H1 (cell line): ENCODE results near the gene PTGDS. TPM values are rescaled to one million over a fixed set of nuclear protein-coding genes. Genes with fewer than 3 reads are reported as not detected.
A peak's percentile ranks its signal among the peaks of the same experiment; 100 is the strongest.

Experiments
- CTCF ChIA-PET: fragments of 300-600 bp; sonication (Branson Sonifier 250); formaldehyde crosslinking; loops from one replicate; lab custom pipeline; 2021; ENCODE audit not compliant: partially characterized antibody; lab: Charles Lee
- POLR2A ChIA-PET: fragments of 300-600 bp; sonication (Branson Sonifier 250); formaldehyde crosslinking; loops from one replicate; lab custom pipeline; 2021; ENCODE audit warnings: inconsistent platforms; ENCODE audit not compliant: partially characterized antibody; lab: Charles Lee
- DNase-seq, 2 experiments: peaks; one replicate each; pipeline versions ENCODE4 v3.0.0 to v3.0.0-alpha.2; 2010 to 2022; ENCODE audit warnings: low spot score in 2 of 2, low read depth in 1 of 2, mixed read lengths in 1 of 2
- FAIRE-seq: peaks from 2 replicates; lab custom pipeline; 2011; peaks lifted over from hg19 to GRCh38; lab: Jason Lieb, UNC
- H2AFZ ChIP-seq: 2 replicates; pipeline ENCODE4 v1.8.1; 2012; ENCODE audit warnings: low read length, inconsistent platforms
- H2AK5ac ChIP-seq: 2 replicates; pipeline ENCODE4 v1.6.1; 2013; ENCODE audit warnings: low read depth, low read length
- H2BK120ac ChIP-seq: replicated peaks from 2 replicates; pipeline ENCODE3; 2013; ENCODE audit warnings: low read depth, low read length, inconsistent platforms
- H2BK12ac ChIP-seq: 2 replicates; pipeline ENCODE4 v1.6.1; 2013; ENCODE audit warnings: low read depth, low read length
- H2BK15ac ChIP-seq: 2 replicates; pipeline ENCODE4 v1.6.1; 2013; ENCODE audit warnings: low read length
- H2BK20ac ChIP-seq: 2 replicates; pipeline ENCODE4 v1.6.1; 2013; ENCODE audit warnings: low read length
- H2BK5ac ChIP-seq: 2 replicates; pipeline ENCODE4 v1.6.1; 2013; ENCODE audit warnings: low read depth, low read length
- H3K14ac ChIP-seq: 2 replicates; pipeline ENCODE4 v1.6.1; 2013; ENCODE audit warnings: inconsistent platforms; ENCODE audit not compliant: insufficient read length
- H3K18ac ChIP-seq: 2 replicates; pipeline ENCODE4 v1.6.1; 2013; ENCODE audit warnings: low read length; ENCODE audit errors: extremely low read depth
- H3K23ac ChIP-seq: 2 replicates; pipeline ENCODE4 v1.6.1; 2013; ENCODE audit warnings: inconsistent platforms; ENCODE audit not compliant: insufficient read length
- H3K23me2 ChIP-seq: 2 replicates; pipeline ENCODE4 v1.6.1; 2013; ENCODE audit warnings: low read depth, low read length
- H3K27ac ChIP-seq: 2 replicates; pipeline ENCODE4 v1.6.1; 2011; ENCODE audit warnings: low read depth, low read length, inconsistent platforms
- H3K27me3 ChIP-seq, 4 experiments: replicated peaks in 1 of 4; 1 replicate in 1 of 4; 2 replicates in 3 of 4; pipeline versions ENCODE4 v1.6.1 to v1.8.1; 2011 to 2013; ENCODE audit warnings: low read length in 3 of 4, mild to moderate bottlenecking in 3 of 4, inconsistent platforms in 2 of 4, mixed read lengths in 2 of 4, moderate library complexity in 1 of 4; ENCODE audit not compliant: control insufficient read depth in 3 of 4, insufficient read depth in 3 of 4; ENCODE audit errors: extremely low read depth in 1 of 4
- H3K36me3 ChIP-seq, 4 experiments: 2 replicates each; pipeline versions ENCODE4 v1.6.1 to v1.8.1; 2011 to 2013; ENCODE audit warnings: mild to moderate bottlenecking in 4 of 4, low read length in 3 of 4, moderate library complexity in 2 of 4, control low read depth in 1 of 4, inconsistent platforms in 1 of 4; ENCODE audit not compliant: insufficient read depth in 4 of 4, control insufficient read depth in 2 of 4
- H3K4ac ChIP-seq: replicated peaks from 2 replicates; pipeline ENCODE3; 2013; ENCODE audit warnings: low read length, low read depth, mixed read lengths, inconsistent platforms; ENCODE audit not compliant: insufficient read length
- H3K4me1 ChIP-seq, 4 experiments: replicated peaks in 1 of 4; 1 replicate in 1 of 4; 2 replicates in 3 of 4; pipeline versions ENCODE4 v1.6.1 to v1.8.1; 2011 to 2013; ENCODE audit warnings: low read length in 3 of 4, inconsistent platforms in 2 of 4, mixed read lengths in 1 of 4; ENCODE audit not compliant: insufficient read depth in 4 of 4, control insufficient read depth in 3 of 4
- H3K4me2 ChIP-seq, 2 experiments: 2 replicates each; pipeline versions ENCODE4 v1.6.1 to v1.8.1; 2011 to 2013; ENCODE audit warnings: low read depth in 2 of 2, low read length in 2 of 2, control low read depth in 1 of 2, inconsistent platforms in 1 of 2, mild to moderate bottlenecking in 1 of 2; ENCODE audit not compliant: insufficient read depth in 1 of 2
- H3K4me3 ChIP-seq, 4 experiments: fragments of 200-600, 300-600 bp in 1 of 4; sonication (generic), shearing (Covaris generic), sonication (Bioruptor Twin) in 1 of 4; 2 replicates each; pipeline versions ENCODE4 v1.5.1 to v1.8.1; 2011 to 2016; ENCODE audit warnings: low read length in 4 of 4, low read depth in 3 of 4, control low read depth in 2 of 4, inconsistent platforms in 2 of 4, mild to moderate bottlenecking in 2 of 4, mixed read lengths in 1 of 4, moderate library complexity in 1 of 4; ENCODE audit not compliant: insufficient read depth in 2 of 4; ENCODE audit errors: extremely low read depth in 1 of 4
- H3K56ac ChIP-seq: replicated peaks from 2 replicates; pipeline ENCODE3; 2013; ENCODE audit warnings: low read depth, mild to moderate bottlenecking, mixed read lengths, low read length, inconsistent platforms; ENCODE audit not compliant: insufficient read length
- H3K79me1 ChIP-seq: 2 replicates; pipeline ENCODE4 v1.6.1; 2013; ENCODE audit warnings: low read depth, low read length, control low read depth
- H3K79me2 ChIP-seq, 2 experiments: 2 replicates each; pipeline versions ENCODE4 v1.6.1 to v1.8.1; 2012 to 2013; ENCODE audit warnings: low read length in 2 of 2, mild to moderate bottlenecking in 2 of 2, inconsistent platforms in 1 of 2; ENCODE audit not compliant: insufficient read depth in 2 of 2, control insufficient read depth in 1 of 2
- H3K9ac ChIP-seq, 4 experiments: replicated peaks in 1 of 4; 1 replicate in 1 of 4; 2 replicates in 3 of 4; pipeline versions ENCODE4 v1.6.1 to v1.8.1; 2011 to 2013; ENCODE audit warnings: low read depth in 3 of 4, low read length in 3 of 4, control low read depth in 2 of 4, mild to moderate bottlenecking in 2 of 4, moderate library complexity in 2 of 4, inconsistent platforms in 1 of 4; ENCODE audit errors: extremely low read depth in 1 of 4
- H3K9me3 ChIP-seq, 2 experiments: 2 replicates each; pipeline versions ENCODE4 v1.6.1 to v1.8.1; 2012 to 2013; ENCODE audit warnings: mild to moderate bottlenecking in 2 of 2, moderate library complexity in 2 of 2, control low read depth in 1 of 2, inconsistent platforms in 1 of 2, low read depth in 1 of 2, low read length in 1 of 2, mixed read lengths in 1 of 2; ENCODE audit not compliant: insufficient read depth in 2 of 2
- H4K20me1 ChIP-seq, 2 experiments: replicated peaks in 1 of 2; 2 replicates each; pipeline versions ENCODE3 to v1.8.1; 2011 to 2013; ENCODE audit warnings: inconsistent platforms in 2 of 2, low read length in 2 of 2, mild to moderate bottlenecking in 1 of 2; ENCODE audit not compliant: insufficient read depth in 2 of 2, control insufficient read depth in 1 of 2
- H4K5ac ChIP-seq: 2 replicates; pipeline ENCODE4 v1.6.1; 2013; ENCODE audit warnings: low read length, low read depth, mixed read lengths, inconsistent platforms; ENCODE audit not compliant: insufficient read length
- H4K8ac ChIP-seq: 2 replicates; pipeline ENCODE4 v1.8.0; 2013; ENCODE audit warnings: mild to moderate bottlenecking, moderate library complexity, low read length, inconsistent platforms; ENCODE audit not compliant: insufficient read depth; ENCODE audit errors: extremely low read depth
- H4K91ac ChIP-seq: replicated peaks from 2 replicates; pipeline ENCODE3; 2013; ENCODE audit warnings: low read length, mixed read lengths, inconsistent platforms; ENCODE audit not compliant: insufficient read length
- ATF3 ChIP-seq: IDR thresholded peaks from 2 replicates; pipeline ENCODE4 v1.6.1; 2011; ENCODE audit warnings: low read depth, mild to moderate bottlenecking, low read length; ENCODE audit not compliant: insufficient read depth
- BCL11A ChIP-seq, 2 experiments: IDR thresholded peaks; one replicate each; pipeline ENCODE4 v1.6.1; 2011; ENCODE audit warnings: low read depth in 2 of 2, low read length in 2 of 2, mild to moderate bottlenecking in 2 of 2
- CTBP2 ChIP-seq: IDR thresholded peaks from 2 replicates; pipeline ENCODE4 v1.7.0; 2011; ENCODE audit warnings: borderline replicate concordance, mild to moderate bottlenecking, moderate library complexity, mixed read lengths, low read length; ENCODE audit not compliant: insufficient read depth, insufficient read length
- HDAC6 ChIP-seq: IDR thresholded peaks from one replicate; pipeline ENCODE4 v1.7.1; 2012; ENCODE audit warnings: low read depth, mild to moderate bottlenecking, inconsistent platforms, low read length, moderate library complexity
- NANOG ChIP-seq: IDR thresholded peaks from 2 replicates; pipeline ENCODE4 v1.6.1; 2011; ENCODE audit warnings: low read length, low read depth, mild to moderate bottlenecking, inconsistent platforms; ENCODE audit not compliant: insufficient read depth, poor library complexity, severe bottlenecking
- SIX5 ChIP-seq: IDR thresholded peaks from 2 replicates; pipeline ENCODE4 v1.6.1; 2011; ENCODE audit warnings: mild to moderate bottlenecking, low read depth, low read length
- SRF ChIP-seq: IDR thresholded peaks from 2 replicates; pipeline ENCODE4 v1.6.1; 2011; ENCODE audit warnings: mild to moderate bottlenecking, low read depth, low read length, moderate library complexity
- WGBS, 2 experiments: shearing (Covaris generic) in 1 of 2; methylation state at CpG; one replicate each; pipeline versions ENCODE4 v1.1.6 to v1.1.7; 2013 to 2015; ENCODE audit warnings: low lambda C conversion rate in 2 of 2, mixed read lengths in 2 of 2, inconsistent platforms in 1 of 2, low coverage in 1 of 2, missing lambda C conversion rate in 1 of 2; ENCODE audit not compliant: insufficient replicate concordance in 2 of 2, insufficient coverage in 1 of 2, insufficient read length in 1 of 2; ENCODE audit errors: extremely low coverage in 1 of 2, missing lambda C conversion rate in 1 of 2; 5-methylcytosine and 5-hydroxymethylcytosine counted together
- polyA plus RNA-seq, 7 experiments: library from polyadenylated mRNA; depleted of rRNA in 3 of 7; stranded (reverse) in 5 of 7; unstranded in 2 of 7; fragments of >200 nt in 5 of 7; fragments of 200-250 nt in 2 of 7; gene quantifications; 1 replicate in 5 of 7; 2 replicates in 1 of 7; 4 replicates in 1 of 7; pipeline versions ENCODE4 v1.2.1 to v1.2.3, GENCODE V29; 2011 to 2013; ENCODE audit warnings: missing spikeins in 2 of 7, mixed read lengths in 2 of 7
- total RNA-seq: library from RNA; stranded (reverse); fragmentation: NEBNext Ultra II Directional; extraction: Animal tissue kit (Norgen Biotek cat#: 25700); gene quantifications from 2 replicates; pipeline ENCODE4 v1.2.1, GENCODE V29; 2021

The PTGDS gene
- total and polyA plus RNA-seq, 2 of the 8 experiments (the other 6 are each of a cell fraction or from before 2014, with no cell fraction given): 1.7 to 2.3 TPM

GRCh38 chr9:137021568-137021978 lies 44.3 kb downstream of the PTGDS start:
- 88% methylated on average over 6 of the region's 6 CpGs; no CpG with 5 or more reads in 1 of the 2 experiments for WGBS, 2 experiments
- Histone ChIP-seq H3K9ac (no peak overlapping the region), H2BK12ac (no peak overlapping the region), H3K56ac (no peak overlapping the region), H3K36me3 (peaks cover 0 to 4% (median 0%) of the 10 kb centered on the region in 4 experiments; a peak in 1 of 8 replicates), H4K20me1 (peaks cover 0 to 8% of the 10 kb centered on the region in 2 experiments), H3K14ac (no peak overlapping the region), H3K23ac (no peak overlapping the region), H4K8ac (peak overlapping the region; percentile 51; the same call in 1 of the 2 replicates), H2BK5ac (no peak overlapping the region), H3K79me2 (no peaks in the 10 kb centered on the region), H3K27me3 (peaks cover 0 to 4% (median 1%) of the 10 kb centered on the region in 4 experiments; a peak in 3 of 7 replicates), H3K79me1 (no peaks in the 10 kb centered on the region), H3K9me3 (peaks cover 0 to 7% of the 10 kb centered on the region in 2 experiments; a peak in 1 of 4 replicates), H4K5ac (no peak overlapping the region), H3K18ac (no peak overlapping the region), H2BK20ac (no peak overlapping the region), H4K91ac (no peak overlapping the region), H3K27ac (no peak overlapping the region), H2BK15ac (no peak overlapping the region), H2AFZ (no peak overlapping the region), H3K23me2 (no peaks in the 10 kb centered on the region), H3K4me1 (peaks cover 0 to 9% (median 3%) of the 10 kb centered on the region in 4 experiments; a peak in 3 of 7 replicates), H3K4ac (no peak overlapping the region), H3K4me3 (no peak overlapping the region), H3K4me2 (no peak overlapping the region), H2BK120ac (no peak overlapping the region), H2AK5ac (no peak overlapping the region)
- FAIRE-seq (no peak), DNase-seq (no peak)
- ChIA-PET CTCF (interaction anchor here (0.8 to 7.2 kb wide), 17 partner anchors 9 to 76 kb away, joined by 3 to 54 read pairs (median 4); partner anchors contain the start of genes ABCA2, FUT7 and LCNL1), POLR2A (no interaction called here)
- TF ChIP-seq ATF3: no peak
- TF ChIP-seq BCL11A (IDR thresholded peaks at IDR 0.05; ENCODE audit: low read depth in 2 of 2, low read length in 2 of 2): no peak
- TF ChIP-seq SRF: no peak
- no peak for TF ChIP-seq HDAC6
- TF ChIP-seq NANOG: no peak
- no peak for TF ChIP-seq CTBP2
- TF ChIP-seq SIX5: no peak
